Stomach (tissue), 9 donors: Measurements from ENCODE around the gene FLNA. TPM values are rescaled to one million over a fixed set of nuclear protein-coding genes. Genes with fewer than 3 reads are reported as not detected.

Source experiments
- DNase-seq, 2 donors: peaks; one replicate each; pipeline versions ENCODE4 v3.0.0 to v3.0.0-alpha.2; 2013 to 2019
- H3K27ac ChIP-seq, 5 donors: fragments of 200-600 bp in 4 of 5; sonication (generic) in 4 of 5; one replicate each; pipeline ENCODE4 v1.5.1; 2013 to 2019; ENCODE audit warnings: mild to moderate bottlenecking in 1 of 5, moderate library complexity in 1 of 5
- H3K27me3 ChIP-seq, 3 donors: fragments of 200-600 bp; sonication (generic); one replicate each; pipeline ENCODE4 v1.5.1; 2017 to 2019; ENCODE audit warnings: mixed run types in 1 of 3
- H3K36me3 ChIP-seq, 4 donors: fragments of 200-600 bp; sonication (generic); 1 replicate in 3 of 4; 2 replicates in 1 of 4; pipeline ENCODE4 v1.5.1; 2016 to 2019
- H3K4me1 ChIP-seq, 4 donors: fragments of 200-600 bp; sonication (generic); one replicate each; pipeline ENCODE4 v1.5.1; 2016 to 2019
- H3K4me3 ChIP-seq, 4 donors: fragments of 200-600 bp; sonication (generic) in 3 of 4; one replicate each; pipeline ENCODE4 v1.5.1; 2016 to 2019; ENCODE audit warnings: mild to moderate bottlenecking in 1 of 4
- H3K9me3 ChIP-seq, 4 donors: fragments of 200-600 bp; sonication (generic); one replicate each; pipeline ENCODE4 v1.5.1; 2016 to 2019
- EP300 ChIP-seq: sonication (generic); formaldehyde crosslinking; IDR thresholded peaks from one replicate; pipeline ENCODE4 v1.6.1; 2017; ENCODE audit warnings: antibody characterized with exemption
- POLR2A ChIP-seq, 4 donors: fragments of 450-650 bp; IDR thresholded peaks; one replicate each; pipeline ENCODE4 v1.6.1; 2016; ENCODE audit warnings: antibody characterized with exemption in 4 of 4, control low read depth in 2 of 4, mild to moderate bottlenecking in 1 of 4, moderate library complexity in 1 of 4
- POLR2AphosphoS5 ChIP-seq, 3 donors: sonication (generic); formaldehyde crosslinking; IDR thresholded peaks; one replicate each; pipeline ENCODE4 v1.6.1; 2016; ENCODE audit warnings: antibody characterized with exemption in 3 of 3
- WGBS, 5 donors: extraction: QIAGEN DNeasy Blood & Tissue Kit in 3 of 5; methylation state at CpG; one replicate each; pipeline versions ENCODE4 v1.1.5 to v1.1.7; 2013 to 2018; 5-methylcytosine and 5-hydroxymethylcytosine counted together
- intact Hi-C: fragments of 100-400 bp; cut with DNase I; formaldehyde crosslinking; loops from one replicate; pipeline ENCODE4 v1.15.1; 2023; ENCODE audit warnings: low total_unique reads
- polyA plus RNA-seq, 3 donors: library from polyadenylated mRNA; stranded (reverse); fragments of 200-250 nt; gene quantifications; one replicate each; pipeline ENCODE4 v1.2.3, GENCODE V29; 2013
- total RNA-seq, 5 donors: library from RNA; depleted of rRNA; stranded (reverse); fragments of >200 nt; gene quantifications; one replicate each; pipeline versions ENCODE4 v1.1.0 to v1.2.3, GENCODE V29; 2014 to 2016
- TF ChIP-seq, protein P1 (sequence below), 7 experiments: fragments of 450-650 bp in 4 of 7; fragments of 200-600 bp in 3 of 7; sonication (generic) in 3 of 7; IDR thresholded peaks; one replicate each; pipeline ENCODE4 v1.5.1; 2016 to 2019; ENCODE audit warnings: antibody characterized with exemption in 7 of 7, control low read depth in 2 of 7, mild to moderate bottlenecking in 1 of 7
- donor health status: healthy with polysubstance abuse.
- donor health status: Bipolar disorder and iron deficiency.
- donor health status: healthy.

The FLNA gene
- total and polyA plus RNA-seq, 8 donors = 89.2 to 3,511 (median 1,483) TPM

DNA sequence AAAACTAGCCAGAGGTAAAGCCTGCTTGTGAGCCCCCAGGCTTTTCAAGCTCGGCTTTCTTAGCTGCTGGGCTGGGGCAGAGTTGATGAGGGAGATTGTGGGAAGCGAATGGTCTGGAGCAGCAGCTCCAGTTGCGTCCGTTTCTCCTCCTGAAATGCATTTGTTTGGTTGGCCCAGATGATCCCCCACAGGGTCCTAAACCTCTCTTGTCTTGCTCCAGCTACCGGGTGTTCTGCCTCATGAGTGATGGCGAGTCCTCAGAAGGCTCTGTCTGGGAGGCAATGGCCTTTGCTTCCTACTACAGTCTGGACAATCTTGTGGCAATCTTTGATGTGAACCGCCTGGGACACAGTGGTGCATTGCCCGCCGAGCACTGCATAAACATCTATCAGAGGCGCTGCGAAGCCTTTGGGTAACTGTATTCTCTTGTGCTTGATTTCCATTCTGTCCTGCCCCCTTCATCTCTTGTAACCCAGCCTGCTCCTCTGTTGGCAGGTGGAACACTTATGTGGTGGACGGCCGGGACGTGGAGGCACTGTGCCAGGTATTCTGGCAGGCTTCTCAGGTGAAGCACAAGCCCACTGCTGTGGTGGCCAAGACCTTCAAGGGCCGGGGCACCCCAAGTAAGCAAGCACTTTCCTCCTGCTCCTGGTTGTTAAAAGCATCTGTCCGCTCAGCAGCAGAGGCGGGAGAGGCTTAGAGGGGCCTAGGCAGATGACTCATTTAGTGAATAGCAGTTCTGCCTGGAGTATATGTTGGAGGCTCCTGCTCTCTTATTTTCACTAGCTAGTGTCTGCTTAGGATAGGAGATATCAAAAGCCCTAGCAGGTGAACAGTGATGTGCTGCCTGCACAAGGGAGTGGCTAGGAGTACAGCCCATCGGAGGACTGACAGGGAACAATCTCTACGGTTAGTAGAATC, 63.6 kb downstream of the FLNA start:
- peaks cover 0 to 4% (median 0%) of the 10 kb centered on the region in 3 donors for H3K27me3 ChIP-seq

GRCh38 chrX:154309041-154309775, 65.2 kb downstream of the FLNA start:
- DNase-seq = no peak
- TF ChIP-seq EP300 (no peak), POLR2AphosphoS5 (IDR thresholded peaks at IDR 0.05) (no peak), POLR2A (IDR thresholded peaks at IDR 0.05) (no peak)
- TF ChIP-seq, protein P1, sequence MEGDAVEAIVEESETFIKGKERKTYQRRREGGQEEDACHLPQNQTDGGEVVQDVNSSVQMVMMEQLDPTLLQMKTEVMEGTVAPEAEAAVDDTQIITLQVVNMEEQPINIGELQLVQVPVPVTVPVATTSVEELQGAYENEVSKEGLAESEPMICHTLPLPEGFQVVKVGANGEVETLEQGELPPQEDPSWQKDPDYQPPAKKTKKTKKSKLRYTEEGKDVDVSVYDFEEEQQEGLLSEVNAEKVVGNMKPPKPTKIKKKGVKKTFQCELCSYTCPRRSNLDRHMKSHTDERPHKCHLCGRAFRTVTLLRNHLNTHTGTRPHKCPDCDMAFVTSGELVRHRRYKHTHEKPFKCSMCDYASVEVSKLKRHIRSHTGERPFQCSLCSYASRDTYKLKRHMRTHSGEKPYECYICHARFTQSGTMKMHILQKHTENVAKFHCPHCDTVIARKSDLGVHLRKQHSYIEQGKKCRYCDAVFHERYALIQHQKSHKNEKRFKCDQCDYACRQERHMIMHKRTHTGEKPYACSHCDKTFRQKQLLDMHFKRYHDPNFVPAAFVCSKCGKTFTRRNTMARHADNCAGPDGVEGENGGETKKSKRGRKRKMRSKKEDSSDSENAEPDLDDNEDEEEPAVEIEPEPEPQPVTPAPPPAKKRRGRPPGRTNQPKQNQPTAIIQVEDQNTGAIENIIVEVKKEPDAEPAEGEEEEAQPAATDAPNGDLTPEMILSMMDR (IDR thresholded peaks at IDR 0.05) = no peak
- H3K9me3 ChIP-seq = no peaks in the 10 kb centered on the region
- H3K36me3 ChIP-seq = no peaks in the 10 kb centered on the region
- intact Hi-C loops = no loop called here
- peaks cover 0 to 11% (median 0%) of the 10 kb centered on the region in 3 donors for H3K27me3 ChIP-seq
- WGBS, 5 donors = 76 to 87% (median 83%) methylated on average over 12 to 16 of the region's 16 CpGs
- H3K4me3 ChIP-seq = no peak overlapping the region
- no peak overlapping the region for H3K27ac ChIP-seq
- H3K4me1 ChIP-seq = peaks cover 0 to 8% (median 0%) of the 10 kb centered on the region in 4 donors

More for the DNA sequence above, 63.6 kb downstream of the FLNA start:
- no peak for DNase-seq
- Histone ChIP-seq H3K4me1 (peaks cover 0 to 8% (median 0%) of the 10 kb centered on the region in 4 donors), H3K36me3 (no peaks in the 10 kb centered on the region), H3K27ac (no peak overlapping the region), H3K9me3 (no peaks in the 10 kb centered on the region), H3K4me3 (no peak overlapping the region)
- intact Hi-C loops = no loop called here
- TF ChIP-seq EP300 (no peak), POLR2AphosphoS5 (IDR thresholded peaks at IDR 0.05) (no peak), POLR2A (IDR thresholded peaks at IDR 0.05) (no peak)
- TF ChIP-seq, protein P1 (IDR thresholded peaks at IDR 0.05) = no peak
- 58 to 72% (median 66%) methylated on average over 14 to 19 of the region's 19 CpGs for WGBS, 5 donors

GRCh38 chrX:154308108-154308946, 66.1 kb downstream of the FLNA start:
- Histone ChIP-seq H3K27ac (no peak overlapping the region), H3K27me3 (peaks cover 0 to 19% (median 0%) of the 10 kb centered on the region in 3 donors), H3K36me3 (no peaks in the 10 kb centered on the region), H3K4me3 (no peak overlapping the region), H3K9me3 (no peaks in the 10 kb centered on the region), H3K4me1 (peaks cover 0 to 8% (median 0%) of the 10 kb centered on the region in 4 donors)
- peak; percentile 64 to 70 for DNase-seq
- 55 to 70% (median 56%) methylated on average over 9 of the region's 9 CpGs for WGBS, 5 donors
- TF ChIP-seq EP300 (no peak), POLR2AphosphoS5 (IDR thresholded peaks at IDR 0.05) (no peak), POLR2A (IDR thresholded peaks at IDR 0.05) (no peak)
- TF ChIP-seq, protein P1 (IDR thresholded peaks at IDR 0.05) = peak in 5 of 7 experiments; percentile 60 to 83 (median 67)
- intact Hi-C loops = no loop called here
